Ectodermal cell (in vitro differentiated cells): Measurements from ENCODE around the gene TIMP3.

Source experiments
- H3K27ac ChIP-seq: 2 replicates; pipeline ENCODE4 v1.7.0; 2013; ENCODE audit warnings: mild to moderate bottlenecking, low read depth, low read length; ENCODE audit not compliant: insufficient read depth, poor library complexity, severe bottlenecking
- H3K27me3 ChIP-seq: 2 replicates; pipeline ENCODE4 v1.7.0; 2013; ENCODE audit warnings: mild to moderate bottlenecking, low read length; ENCODE audit not compliant: insufficient read depth, control insufficient read depth, poor library complexity, severe bottlenecking
- H3K36me3 ChIP-seq: one replicate; pipeline ENCODE4 v1.7.0; 2013; ENCODE audit warnings: low read length; ENCODE audit not compliant: control insufficient read depth, insufficient read depth
- H3K4me1 ChIP-seq: one replicate; pipeline ENCODE4 v1.7.0; 2013; ENCODE audit warnings: low read length; ENCODE audit not compliant: control insufficient read depth, insufficient read depth
- H3K4me3 ChIP-seq: 2 replicates; pipeline ENCODE4 v1.7.0; 2013; ENCODE audit warnings: low read depth, low read length, control low read depth; ENCODE audit not compliant: insufficient read depth
- H3K9me3 ChIP-seq: 2 replicates; pipeline ENCODE4 v1.7.0; 2013; ENCODE audit warnings: mild to moderate bottlenecking, low read length, moderate library complexity; ENCODE audit not compliant: control insufficient read depth
- whole genome bisulfite sequencing, 2 experiments: methylation state at CpG; one replicate each; pipeline ENCODE4 v1.1.7; 2013; ENCODE audit warnings: missing lambda C conversion rate in 2 of 2; 5-methylcytosine and 5-hydroxymethylcytosine counted together

The TIMP3 gene

GRCh38 chr22:32761251-32761903, 40.1 kb upstream of the TIMP3 start:
- 86 to 89% methylated on average over 9 of the region's 9 CpGs for WGBS, 2 experiments
- no peak overlapping the region for H3K27ac ChIP-seq
- no peaks in the 10 kb centered on the region for H3K27me3 ChIP-seq
- no peak overlapping the region for H3K4me3 ChIP-seq
- no peaks in the 10 kb centered on the region for H3K36me3 ChIP-seq
- H3K4me1 ChIP-seq: no peaks in the 10 kb centered on the region
- H3K9me3 ChIP-seq: no peaks in the 10 kb centered on the region

GRCh38 chr22:32764330-32765131, 37.0 kb upstream of the TIMP3 start:
- 81 to 82% methylated on average over 15 to 16 of the region's 16 CpGs for WGBS, 2 experiments
- no peaks in the 10 kb centered on the region for H3K36me3 ChIP-seq

GRCh38 chr22:32765132-32765618, 36.3 kb upstream of the TIMP3 start:
- H3K27ac ChIP-seq: peak overlapping the region; percentile 20
- 86 to 91% methylated on average over 12 of the region's 12 CpGs for WGBS, 2 experiments

More at GRCh38 chr22:32764330-32765131, 37.0 kb upstream of the TIMP3 start:
- Histone ChIP-seq H3K27ac (no peak overlapping the region), H3K27me3 (no peaks in the 10 kb centered on the region), H3K9me3 (no peaks in the 10 kb centered on the region), H3K4me1 (no peaks in the 10 kb centered on the region), H3K4me3 (no peak overlapping the region)

GRCh38 chr22:32771756-32772155, 29.7 kb upstream of the TIMP3 start:
- no peaks in the 10 kb centered on the region for H3K4me1 ChIP-seq
- H3K27me3 ChIP-seq: no peaks in the 10 kb centered on the region
- no peak overlapping the region for H3K4me3 ChIP-seq
- no peaks in the 10 kb centered on the region for H3K36me3 ChIP-seq
- no peak overlapping the region for H3K27ac ChIP-seq
- 64 to 65% methylated on average over 4 of the region's 4 CpGs for WGBS, 2 experiments
- no peaks in the 10 kb centered on the region for H3K9me3 ChIP-seq

More at GRCh38 chr22:32765132-32765618, 36.3 kb upstream of the TIMP3 start:
- Histone ChIP-seq H3K4me3 (no peak overlapping the region), H3K36me3 (no peaks in the 10 kb centered on the region), H3K9me3 (no peaks in the 10 kb centered on the region), H3K27me3 (no peaks in the 10 kb centered on the region), H3K4me1 (no peaks in the 10 kb centered on the region)

GRCh38 chr22:32775957-32776356, 25.5 kb upstream of the TIMP3 start:
- Histone ChIP-seq H3K9me3 (no peaks in the 10 kb centered on the region), H3K27me3 (no peaks in the 10 kb centered on the region), H3K4me3 (no peak overlapping the region), H3K4me1 (no peaks in the 10 kb centered on the region), H3K36me3 (no peaks in the 10 kb centered on the region), H3K27ac (no peak overlapping the region)
- 80 to 82% methylated on average over 6 of the region's 6 CpGs for WGBS, 2 experiments

GRCh38 chr22:32776397-32776796, 25.1 kb upstream of the TIMP3 start:
- H3K27ac ChIP-seq: no peak overlapping the region
- H3K4me1 ChIP-seq: no peaks in the 10 kb centered on the region
- H3K9me3 ChIP-seq: no peaks in the 10 kb centered on the region
- 90 to 96% methylated on average over 4 of the region's 4 CpGs for WGBS, 2 experiments
- H3K36me3 ChIP-seq: no peaks in the 10 kb centered on the region
- H3K27me3 ChIP-seq: no peaks in the 10 kb centered on the region
- no peak overlapping the region for H3K4me3 ChIP-seq

- WGBS, 2 experiments: 89 to 90% methylated on average over 6 of the region's 7 CpGs
- H3K4me1 ChIP-seq: no peaks in the 10 kb centered on the region
- no peaks in the 10 kb centered on the region for H3K9me3 ChIP-seq
- no peaks in the 10 kb centered on the region for H3K36me3 ChIP-seq
- H3K4me3 ChIP-seq: no peak overlapping the region
- H3K27me3 ChIP-seq: no peaks in the 10 kb centered on the region
- H3K27ac ChIP-seq: no peak overlapping the region
Measured at GRCh38 chr22:32776802-32777201, 24.7 kb upstream of the TIMP3 start.

- Histone ChIP-seq H3K4me3 (no peak overlapping the region), H3K27ac (no peak overlapping the region), H3K4me1 (no peaks in the 10 kb centered on the region), H3K36me3 (no peaks in the 10 kb centered on the region), H3K9me3 (no peaks in the 10 kb centered on the region), H3K27me3 (no peaks in the 10 kb centered on the region)
- WGBS, 2 experiments: 90 to 94% methylated on average over 4 of the region's 4 CpGs
Measured at GRCh38 chr22:32777987-32778386, 23.5 kb upstream of the TIMP3 start.

GRCh38 chr22:32780726-32781310, 20.7 kb upstream of the TIMP3 start:
- no peaks in the 10 kb centered on the region for H3K36me3 ChIP-seq
- no peak overlapping the region for H3K27ac ChIP-seq
- H3K4me1 ChIP-seq: no peaks in the 10 kb centered on the region
- 92 to 93% methylated on average over 2 of the region's 2 CpGs for WGBS, 2 experiments
- H3K27me3 ChIP-seq: no peaks in the 10 kb centered on the region
- H3K4me3 ChIP-seq: no peak overlapping the region
- H3K9me3 ChIP-seq: no peaks in the 10 kb centered on the region

GRCh38 chr22:32781695-32782094, 19.8 kb upstream of the TIMP3 start:
- Histone ChIP-seq H3K27me3 (no peaks in the 10 kb centered on the region), H3K27ac (no peak overlapping the region)
- WGBS, 2 experiments: 94 to 96% methylated on average over 1 of the region's 1 CpG

More at GRCh38 chr22:32781695-32782094, 19.8 kb upstream of the TIMP3 start:
- Histone ChIP-seq H3K36me3 (no peaks in the 10 kb centered on the region), H3K4me3 (no peak overlapping the region), H3K4me1 (no peaks in the 10 kb centered on the region), H3K9me3 (no peaks in the 10 kb centered on the region)
